Inflammatory macrophage (primary cell): ENCODE measurements around the gene PURA.
A peak's percentile ranks its signal among the peaks of the same experiment; 100 is the strongest.

Experiments used
- DNase-seq, 2 donors: peaks; one replicate each; pipeline ENCODE4 v3.0.0-alpha.2; 2020 to 2022

Gene PURA

DNA sequence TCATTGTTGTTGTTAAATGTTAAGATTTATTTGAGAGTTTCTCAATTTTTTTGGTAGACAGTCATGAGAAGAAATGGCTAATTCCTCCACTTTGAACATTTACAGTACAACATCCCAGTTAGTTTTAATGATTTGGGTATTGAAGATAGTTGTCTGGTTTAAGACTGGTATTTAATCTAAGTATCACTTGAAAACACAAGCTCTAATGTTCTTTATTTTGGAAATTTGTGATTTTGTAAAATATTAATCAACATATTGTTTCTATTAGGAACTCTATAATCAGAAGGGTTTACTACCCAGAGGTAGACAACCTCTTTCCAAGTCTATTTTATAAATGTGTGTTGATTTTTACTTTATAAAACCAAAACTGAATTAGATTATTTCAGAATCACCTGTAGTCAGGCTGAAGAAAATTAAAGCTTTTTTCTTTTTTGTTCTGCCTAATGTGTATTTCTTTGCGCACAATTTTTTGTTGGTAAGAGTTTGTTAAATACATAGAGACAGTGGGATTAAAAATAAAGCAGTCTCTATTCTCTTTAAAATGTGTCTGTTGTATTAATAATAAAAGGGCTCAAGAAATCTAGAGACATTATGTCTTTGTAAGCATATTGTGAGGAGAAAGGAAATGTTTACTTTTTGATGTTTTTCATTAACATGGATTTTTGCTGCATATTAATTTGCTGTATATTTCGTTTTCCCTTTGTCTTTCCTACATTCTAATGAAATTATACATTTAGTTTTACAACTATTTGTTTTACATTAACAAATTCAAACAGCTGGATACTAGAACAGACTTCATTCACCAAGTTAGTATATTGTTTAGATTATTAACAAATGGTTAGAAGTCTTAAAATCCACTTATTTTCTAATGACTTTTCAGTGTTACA, 3.9 kb upstream of the PURA start:
- DNase-seq, result no peak

DNA sequence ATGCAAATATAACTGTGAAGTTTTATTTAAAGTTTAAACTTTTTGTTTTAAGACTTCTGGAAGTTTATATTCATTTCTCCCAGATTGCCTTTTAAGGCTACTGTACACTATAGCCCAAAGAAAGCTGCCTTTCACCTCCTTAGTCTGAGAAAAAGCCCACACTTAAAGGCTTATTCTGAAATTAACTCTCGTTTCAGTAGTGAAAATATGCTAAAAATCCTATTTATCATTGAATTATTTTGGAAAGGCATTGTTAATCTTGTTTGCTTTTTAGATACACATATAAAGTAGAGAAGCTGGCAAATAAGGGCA, 3.3 kb upstream of the PURA start:
- DNase-seq, result no peak

DNA sequence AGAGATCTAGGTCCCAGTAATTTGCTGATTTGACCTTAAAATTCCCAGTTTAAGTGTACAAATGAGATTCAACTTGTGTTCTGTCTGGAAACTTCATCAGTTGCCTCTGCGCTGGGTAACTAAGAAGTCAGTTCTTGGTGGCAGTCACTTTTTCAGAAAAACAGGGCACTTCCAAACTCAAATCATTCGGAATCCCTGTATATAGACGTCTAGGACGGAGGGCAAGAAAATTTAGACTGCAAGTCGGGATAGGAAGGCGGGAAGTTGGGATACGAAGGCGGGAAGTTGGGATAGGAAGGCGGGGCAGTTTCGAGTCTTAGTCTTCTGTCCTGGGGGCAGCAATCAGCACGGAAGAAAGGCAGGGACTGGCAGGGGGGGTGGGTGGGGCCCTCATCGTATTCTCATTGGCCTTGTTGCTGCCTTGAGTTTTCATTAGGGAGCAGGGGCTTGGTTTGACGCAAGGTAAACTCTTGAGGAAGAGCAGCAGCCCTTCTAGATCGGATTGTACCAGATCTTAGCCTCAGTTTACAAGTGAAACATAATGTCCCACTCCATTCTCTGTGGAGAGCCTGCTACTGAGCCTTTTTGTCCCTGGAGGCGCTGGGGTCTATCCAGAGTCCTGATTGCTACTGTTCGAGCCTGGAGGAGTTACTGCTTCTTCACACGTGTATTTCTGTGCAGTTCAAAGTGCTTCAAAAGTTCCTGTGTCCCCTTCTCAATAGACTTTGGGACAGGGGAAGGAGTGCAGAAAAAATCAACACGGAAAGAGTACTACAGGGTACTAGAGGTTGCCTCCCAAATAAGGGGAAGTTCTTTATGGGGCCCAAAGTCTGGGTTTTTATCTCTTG, 2.7 kb upstream of the PURA start:
- no peak for DNase-seq

DNA sequence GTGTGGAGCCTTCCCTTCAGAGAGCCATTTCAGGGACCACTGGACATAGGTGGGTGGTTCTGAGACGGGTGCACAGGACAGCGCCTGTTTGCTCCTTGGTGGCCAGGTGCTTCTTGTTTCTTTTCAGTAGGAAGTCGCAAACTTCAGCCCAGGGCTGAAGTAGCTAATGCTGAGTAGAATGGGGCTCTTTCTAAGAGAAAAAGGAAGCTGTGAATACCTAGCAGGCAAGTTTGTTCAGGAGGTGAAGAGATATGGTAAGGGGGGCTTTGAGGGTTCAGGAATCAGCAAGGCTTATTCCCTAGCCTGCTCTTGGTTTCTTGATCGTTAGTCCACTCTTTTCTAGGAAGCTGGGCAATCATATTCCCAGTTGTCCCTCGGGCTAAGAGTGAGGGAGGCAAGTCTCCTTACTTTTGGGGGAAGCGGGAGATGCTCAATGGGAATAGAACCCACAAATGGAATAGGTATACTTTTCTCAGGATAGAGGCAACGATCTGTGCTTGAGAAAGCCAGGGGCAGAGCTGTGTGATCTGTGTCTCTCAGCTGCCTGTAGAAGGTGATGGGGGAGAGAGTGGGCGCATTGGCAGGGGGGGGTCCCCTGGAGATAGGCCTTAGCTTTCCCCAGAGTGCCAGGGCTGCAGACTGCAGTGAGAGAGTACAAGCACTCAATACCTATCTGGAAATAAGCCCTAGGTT, 1.9 kb upstream of the PURA start:
- no peak for DNase-seq

- no peak for DNase-seq
Measured at GRCh38 chr5:140112685-140113179, 1.2 kb upstream of the PURA start.

- DNase-seq, result no peak
Measured at GRCh38 chr5:140113180-140113698, 670 bp upstream of the PURA start.

DNA sequence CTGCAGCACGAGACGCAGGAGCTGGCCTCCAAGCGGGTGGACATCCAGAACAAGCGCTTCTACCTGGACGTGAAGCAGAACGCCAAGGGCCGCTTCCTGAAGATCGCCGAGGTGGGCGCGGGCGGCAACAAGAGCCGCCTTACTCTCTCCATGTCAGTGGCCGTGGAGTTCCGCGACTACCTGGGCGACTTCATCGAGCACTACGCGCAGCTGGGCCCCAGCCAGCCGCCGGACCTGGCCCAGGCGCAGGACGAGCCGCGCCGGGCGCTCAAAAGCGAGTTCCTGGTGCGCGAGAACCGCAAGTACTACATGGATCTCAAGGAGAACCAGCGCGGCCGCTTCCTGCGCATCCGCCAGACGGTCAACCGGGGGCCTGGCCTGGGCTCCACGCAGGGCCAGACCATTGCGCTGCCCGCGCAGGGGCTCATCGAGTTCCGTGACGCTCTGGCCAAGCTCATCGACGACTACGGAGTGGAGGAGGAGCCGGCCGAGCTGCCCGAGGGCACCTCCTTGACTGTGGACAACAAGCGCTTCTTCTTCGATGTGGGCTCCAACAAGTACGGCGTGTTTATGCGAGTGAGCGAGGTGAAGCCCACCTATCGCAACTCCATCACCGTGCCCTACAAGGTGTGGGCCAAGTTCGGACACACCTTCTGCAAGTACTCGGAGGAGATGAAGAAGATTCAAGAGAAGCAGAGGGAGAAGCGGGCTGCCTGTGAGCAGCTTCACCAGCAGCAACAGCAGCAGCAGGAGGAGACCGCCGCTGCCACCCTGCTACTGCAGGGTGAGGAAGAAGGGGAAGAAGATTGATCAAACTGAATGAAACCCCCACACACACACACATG, 654 bp downstream of the PURA start:
- DNase-seq, result peak; percentile 70 to 75

DNA sequence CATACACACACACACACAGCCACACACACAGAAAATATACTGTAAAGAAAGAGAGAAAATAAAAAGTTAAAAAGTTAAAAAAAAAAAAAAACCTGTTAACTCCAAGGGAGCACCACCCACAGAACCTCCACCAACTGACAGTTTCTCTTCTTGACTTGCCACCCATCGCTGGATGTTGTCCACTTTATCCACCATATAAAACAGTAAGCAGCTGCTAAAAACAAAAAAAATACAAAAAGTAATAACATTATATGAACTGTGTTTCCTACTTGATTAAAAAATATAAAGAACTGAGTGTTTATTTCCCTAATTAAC, 1.2 kb downstream of the PURA start:
- no peak for DNase-seq

DNA sequence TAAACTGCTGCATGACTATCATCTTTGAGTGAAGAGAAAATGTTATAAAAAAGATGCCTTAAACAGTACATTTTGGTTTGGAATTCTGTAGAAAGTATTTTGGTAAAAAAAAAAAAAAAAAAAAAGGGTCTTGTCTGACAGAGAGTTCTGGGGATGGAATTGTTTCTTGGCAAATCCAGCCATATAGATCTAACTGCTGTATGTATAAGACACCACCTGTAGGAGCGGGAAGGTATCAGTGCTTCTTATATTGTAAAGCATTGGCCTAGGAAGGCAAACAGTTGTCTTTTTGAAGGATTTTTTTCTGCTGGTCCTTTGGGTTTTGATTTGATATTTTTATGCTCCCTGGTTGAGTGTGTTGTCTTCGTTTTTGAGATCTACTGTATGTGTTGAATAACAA, 2.8 kb downstream of the PURA start:
- DNase-seq, result no peak

- no peak for DNase-seq
Measured at GRCh38 chr5:140117523-140117922, 3.6 kb downstream of the PURA start.

DNA sequence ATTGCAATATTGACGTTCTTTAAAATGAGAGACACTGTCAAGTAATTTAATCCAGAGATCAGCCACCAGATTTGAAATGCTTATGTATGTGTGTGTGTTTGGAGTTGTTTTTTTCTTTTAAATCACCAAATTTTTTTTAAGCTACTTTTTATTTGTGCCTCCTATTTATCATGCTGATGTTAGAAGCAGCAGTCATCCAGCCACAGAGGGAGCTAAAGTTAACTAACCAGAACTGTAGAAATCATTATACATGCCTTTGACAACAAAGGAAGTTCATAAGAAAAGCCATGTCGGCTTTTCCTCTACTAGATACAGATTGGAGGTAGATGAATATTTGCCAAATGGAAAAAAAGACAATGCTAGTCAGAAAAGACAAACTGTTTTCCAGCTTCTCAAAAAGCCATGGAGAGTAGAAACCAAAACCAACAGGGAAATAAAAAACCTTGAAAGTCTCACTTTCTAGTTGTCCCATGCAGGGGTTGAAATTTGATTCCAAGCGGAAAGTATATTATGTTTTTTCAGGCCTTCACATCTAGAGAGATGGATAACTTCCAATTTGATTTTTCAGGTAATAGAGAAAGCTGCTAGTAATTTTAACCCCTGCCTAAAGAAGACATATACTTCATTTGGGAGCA, 4.5 kb downstream of the PURA start:
- DNase-seq, result peak in 1 of 2 donors; percentile 24

DNA sequence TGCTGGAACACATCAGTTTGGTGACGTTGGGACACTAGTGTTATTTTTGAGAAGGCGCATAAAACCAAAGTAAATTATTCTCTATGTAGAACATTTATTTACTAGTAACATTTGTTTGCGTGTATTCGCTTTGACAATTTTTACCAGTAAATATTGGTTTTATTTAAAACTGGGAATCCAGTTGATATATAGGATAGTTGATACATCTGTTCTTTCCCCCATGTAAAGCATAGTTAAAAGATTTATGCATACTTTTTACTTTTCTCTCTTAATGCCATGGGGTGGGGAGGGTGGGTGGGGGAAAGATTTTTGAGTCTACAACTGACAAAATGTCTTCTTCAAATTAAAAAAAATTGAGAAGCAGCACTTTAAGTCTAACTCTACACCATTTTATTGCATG, 11.7 kb downstream of the PURA start, which contains the start of gene IGIP:
Gene IGIP (plus strand): TSS at position 301 of the 400 bp plus-strand sequence. CDS start 2,540 bp downstream, outside the sequence.
- DNase-seq, result no peak

DNA sequence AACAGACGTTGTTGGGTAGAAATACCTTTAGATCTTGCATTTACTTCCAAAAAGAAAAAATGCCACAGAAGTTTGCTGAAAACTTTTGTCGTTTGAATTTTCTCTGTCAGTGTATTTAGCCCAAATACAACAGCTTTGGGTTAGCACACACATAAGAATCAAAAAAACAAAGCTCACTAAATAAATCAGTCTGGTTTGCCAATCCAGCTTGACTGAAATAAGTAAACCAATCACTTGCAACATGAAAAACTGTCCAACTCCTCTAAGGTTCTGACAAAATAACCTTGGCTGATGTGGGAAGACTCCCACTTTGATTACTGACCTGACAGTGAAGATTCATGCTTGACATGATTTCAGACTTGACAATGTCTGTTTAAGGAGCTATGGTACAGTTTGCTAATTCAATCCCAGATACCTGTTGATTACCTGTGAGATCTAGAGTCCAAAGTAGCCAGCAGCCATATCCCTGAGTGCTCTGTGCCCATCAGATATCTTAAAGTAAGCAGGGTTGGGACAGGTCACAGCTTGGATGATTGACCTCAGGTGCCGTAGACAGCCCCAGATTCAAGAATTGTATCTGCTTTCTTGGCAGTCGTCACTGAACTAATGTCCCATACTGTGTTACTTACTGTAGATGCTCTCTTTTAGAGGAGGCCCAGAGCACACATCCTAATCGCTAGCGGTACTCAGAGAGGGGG, 12.6 kb downstream of the PURA start:
- DNase-seq, result no peak

DNA sequence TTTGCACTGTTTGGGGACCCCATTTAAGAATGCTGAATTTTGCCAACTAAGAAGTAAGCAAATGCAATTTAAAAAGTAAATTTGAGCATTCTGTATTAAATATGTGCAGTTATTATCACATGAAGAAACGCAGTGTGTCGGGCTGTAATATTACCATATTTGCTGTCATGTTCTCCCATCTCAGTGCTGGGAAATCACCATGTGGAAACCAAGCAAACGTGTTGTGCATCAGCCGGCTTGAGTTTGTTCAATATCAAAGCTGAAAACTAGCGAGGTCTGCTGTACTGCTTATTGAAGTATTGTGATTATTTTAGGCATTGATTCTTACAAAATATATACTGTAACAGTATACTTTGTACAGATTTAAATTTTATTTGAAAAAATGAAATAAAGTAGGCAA, 14.5 kb downstream of the PURA start:
- DNase-seq, result no peak

DNA sequence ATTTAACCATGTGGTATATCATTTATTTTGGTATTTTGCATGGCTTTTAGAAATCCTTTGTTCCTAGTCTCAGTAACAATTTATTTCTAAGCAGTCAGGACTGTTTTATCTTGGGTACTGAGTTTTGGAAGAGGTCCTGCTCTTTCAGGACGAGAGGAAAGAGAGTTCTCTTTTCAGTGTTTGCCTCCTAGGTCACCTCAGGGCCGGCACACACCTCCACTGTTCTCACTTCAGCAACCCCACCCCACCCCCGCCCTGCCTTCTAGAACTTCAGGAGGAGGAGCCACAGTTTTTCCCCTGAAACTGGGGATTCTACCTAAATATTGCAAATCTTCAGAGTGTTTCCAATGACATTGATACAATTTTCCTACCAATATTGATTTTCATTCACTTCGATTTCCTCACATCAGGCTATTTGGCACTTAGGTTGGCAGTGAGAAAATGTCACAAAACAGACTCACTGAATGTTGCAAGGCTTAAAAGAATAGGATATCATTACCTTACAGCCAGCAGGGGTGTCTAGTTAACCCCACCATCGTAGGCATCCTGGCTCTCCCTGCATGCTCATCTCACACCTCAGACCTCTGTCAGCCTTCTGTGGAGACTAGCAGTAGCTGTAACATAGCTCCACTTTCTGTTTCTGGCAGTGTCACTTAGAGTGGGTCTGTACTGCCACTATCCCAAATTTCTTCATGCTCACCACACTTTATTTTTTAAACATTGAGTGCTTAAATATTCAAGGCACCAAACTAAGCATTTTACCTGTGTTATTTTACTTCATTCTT, 17.2 kb downstream of the PURA start:
- DNase-seq, result no peak

GRCh38 chr5:140131967-140132409, 18.1 kb downstream of the PURA start:
- peak; percentile 53 to 60 for DNase-seq

GRCh38 chr5:140133514-140134167, 19.7 kb downstream of the PURA start:
- DNase-seq, result no peak

DNA sequence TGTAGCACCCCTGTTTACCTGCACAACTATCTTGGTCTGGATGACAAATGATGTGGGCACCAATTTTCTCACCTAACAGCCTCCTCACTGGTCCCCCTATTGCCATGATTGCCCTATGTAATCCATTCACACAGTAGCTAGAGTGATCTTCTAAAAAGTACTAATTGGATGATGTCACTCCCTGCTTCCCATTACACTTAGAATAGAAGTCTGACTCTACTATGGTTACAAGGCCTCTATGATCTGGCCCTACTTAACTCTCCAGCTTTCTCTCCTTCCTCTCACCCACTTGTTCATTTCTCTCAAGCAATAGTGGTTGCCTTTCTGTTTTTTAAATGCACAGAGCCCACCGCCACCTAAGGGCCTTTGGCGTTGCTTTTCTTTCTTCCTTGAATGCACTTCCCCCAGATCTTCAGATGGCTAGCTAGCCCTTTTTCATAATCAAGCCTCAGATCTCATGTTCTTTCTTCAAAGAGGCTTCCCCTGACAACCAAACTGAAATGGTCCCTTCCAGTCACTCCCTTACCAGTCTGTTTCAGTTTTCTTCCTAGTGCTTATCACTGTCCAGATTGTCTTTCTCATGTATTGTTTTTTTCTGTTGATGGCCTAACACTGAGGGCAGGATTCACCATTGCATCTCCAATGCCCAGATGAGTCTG, 20.5 kb downstream of the PURA start:
- no peak for DNase-seq

GRCh38 chr5:140135127-140135526, 21.2 kb downstream of the PURA start:
- no peak for DNase-seq
